SK-N-SH (cell line): ENCODE data around the gene C6orf132. TPM values are rescaled to one million over a fixed set of nuclear protein-coding genes. Genes with fewer than 3 reads are reported as not detected.
A peak's percentile ranks its signal among the peaks of the same experiment; 100 is the strongest.

Experiments used
- CTCF ChIA-PET: fragments of 300-600, 350-600 bp; formaldehyde crosslinking; extraction: SDS; loops from one replicate; lab custom pipeline; 2021; lab: Yijun Ruan, JAX
- POLR2A ChIA-PET: fragments of 350-600 bp; sonication (Branson Sonifier 250); formaldehyde crosslinking; extraction: SDS; loops from one replicate; lab custom pipeline; 2020; ENCODE audit warnings: antibody characterized with exemption, inconsistent platforms; lab: Yijun Ruan, JAX
- DNase-seq: peaks from one replicate; pipeline ENCODE4 v3.0.0; 2012
- H2AFZ ChIP-seq: fragments of 200-600 bp; sonication (generic); 2 replicates; pipeline ENCODE4 v1.8.1; 2016; ENCODE audit warnings: antibody characterized with exemption, mild to moderate bottlenecking, low read depth
- H3F3A ChIP-seq: fragments of 200-600 bp; sonication (generic); replicated peaks from 2 replicates; pipeline ENCODE3; 2016; ENCODE audit warnings: antibody characterized with exemption, mild to moderate bottlenecking; ENCODE audit not compliant: insufficient read depth
- H3K27ac ChIP-seq, 2 experiments: fragments of 200-500 bp in 1 of 2; fragments of 200-600 bp in 1 of 2; sonication (Bioruptor generic) in 1 of 2; sonication (generic), shearing (Covaris generic) in 1 of 2; 2 replicates each; pipeline versions ENCODE4 v1.5.1 to v1.6.1; 2014 to 2016; ENCODE audit warnings: low read depth in 2 of 2, inconsistent platforms in 1 of 2, low read length in 1 of 2, mild to moderate bottlenecking in 1 of 2, mixed read lengths in 1 of 2
- H3K27me3 ChIP-seq: fragments of 200-600 bp; sonication (generic), shearing (Covaris generic); 2 replicates; pipeline ENCODE4 v1.6.1; 2016; ENCODE audit warnings: mixed run types; ENCODE audit not compliant: insufficient read depth
- H3K36me3 ChIP-seq, 2 experiments: fragments of 200-500 bp in 1 of 2; fragments of 200-600 bp in 1 of 2; sonication (Bioruptor generic) in 1 of 2; sonication (generic) in 1 of 2; replicated peaks in 1 of 2; 2 replicates each; pipeline versions ENCODE3 to v1.5.1; 2014 to 2016; ENCODE audit warnings: low read length in 1 of 2, mild to moderate bottlenecking in 1 of 2; ENCODE audit not compliant: insufficient read depth in 2 of 2, control insufficient read depth in 1 of 2
- H3K4me1 ChIP-seq, 2 experiments: fragments of 200-500 bp in 1 of 2; fragments of 200-600 bp in 1 of 2; sonication (Bioruptor generic) in 1 of 2; sonication (generic), shearing (Covaris generic) in 1 of 2; 2 replicates each; pipeline versions ENCODE4 v1.5.1 to v1.6.1; 2014 to 2016; ENCODE audit warnings: low read depth in 1 of 2, low read length in 1 of 2, mixed run types in 1 of 2; ENCODE audit not compliant: insufficient read depth in 2 of 2, control insufficient read depth in 1 of 2
- H3K4me2 ChIP-seq: fragments of 200-600 bp; sonication (generic), shearing (Covaris generic); 2 replicates; pipeline ENCODE4 v1.6.1; 2017; ENCODE audit warnings: mixed run types
- H3K4me3 ChIP-seq, 2 experiments: fragments of 200-500 bp in 1 of 2; fragments of 200-600 bp in 1 of 2; sonication (Bioruptor generic) in 1 of 2; sonication (generic), shearing (Covaris generic) in 1 of 2; 2 replicates each; pipeline versions ENCODE4 v1.5.1 to v1.8.1; 2014 to 2016; ENCODE audit warnings: low read depth in 2 of 2, inconsistent platforms in 1 of 2, low read length in 1 of 2, mild to moderate bottlenecking in 1 of 2, mixed read lengths in 1 of 2, moderate library complexity in 1 of 2
- H3K79me2 ChIP-seq: fragments of 200-600 bp; sonication (generic); 2 replicates; pipeline ENCODE4 v1.8.1; 2017; ENCODE audit warnings: mild to moderate bottlenecking; ENCODE audit not compliant: insufficient read depth
- H3K9ac ChIP-seq: fragments of 200-600 bp; sonication (generic); 2 replicates; pipeline ENCODE4 v1.6.1; 2017; ENCODE audit warnings: mixed run types
- H3K9me2 ChIP-seq: fragments of 200-600 bp; sonication (generic); 2 replicates; pipeline ENCODE4 v1.6.1; 2017; ENCODE audit warnings: mixed run types
- H3K9me3 ChIP-seq: fragments of 200-600 bp; sonication (generic); 2 replicates; pipeline ENCODE4 v1.6.1; 2017; ENCODE audit warnings: mixed run types, mild to moderate bottlenecking, moderate library complexity
- H4K20me1 ChIP-seq: fragments of 200-600 bp; sonication (generic); 2 replicates; pipeline ENCODE4 v1.6.1; 2017; ENCODE audit warnings: mild to moderate bottlenecking, mixed run types; ENCODE audit not compliant: insufficient read depth
- CHD2 ChIP-seq: fragments of 150-350 bp; IDR thresholded peaks from 2 replicates; pipeline ENCODE4 v1.6.1; 2018; ENCODE audit warnings: low read length; ENCODE audit not compliant: partially characterized antibody
- FOXJ3 ChIP-seq: sonication (generic); formaldehyde crosslinking; IDR thresholded peaks from 2 replicates; pipeline ENCODE4 v1.5.1; 2020; ENCODE audit warnings: mild to moderate bottlenecking, missing genetic modification reagents
- JUND ChIP-seq: IDR thresholded peaks from 2 replicates; pipeline ENCODE4 v1.4.0; 2012
- MXI1 ChIP-seq: IDR thresholded peaks from 2 replicates; pipeline ENCODE4 v1.6.1; 2012; ENCODE audit warnings: mild to moderate bottlenecking, low read depth, low read length, improper control_type of control experiment
- NFIC ChIP-seq: IDR thresholded peaks from 2 replicates; pipeline ENCODE4 v1.4.0; 2012; ENCODE audit warnings: borderline replicate concordance
- NRF1 ChIP-seq: IDR thresholded peaks from 2 replicates; pipeline ENCODE4 v1.6.1; 2012; ENCODE audit warnings: low read depth, mild to moderate bottlenecking, low read length
- RAD21 ChIP-seq: IDR thresholded peaks from 2 replicates; pipeline ENCODE4 v1.6.1; 2012; ENCODE audit warnings: mild to moderate bottlenecking, low read length
- RFX5 ChIP-seq: IDR thresholded peaks from 2 replicates; pipeline ENCODE4 v1.6.1; 2012; ENCODE audit warnings: mild to moderate bottlenecking, improper control_type of control experiment, low read length
- YY1 ChIP-seq: IDR thresholded peaks from 2 replicates; pipeline ENCODE4 v1.4.0; 2012; ENCODE audit warnings: low read depth, mild to moderate bottlenecking
- WGBS: methylation state at CpG from one replicate; pipeline ENCODE4 v1.1.6; 2017; ENCODE audit warnings: low lambda C conversion rate; 5-methylcytosine and 5-hydroxymethylcytosine counted together
- polyA plus RNA-seq, 3 experiments: library from polyadenylated mRNA; depleted of rRNA; stranded (reverse); fragments of >200 nt; gene quantifications; 2 replicates each; pipeline ENCODE4 v1.2.3, GENCODE V29; 2012

The C6orf132 gene
- polyA plus RNA-seq, 1 of the 3 experiments (the other 2 are of a cell fraction), result not detected

DNA sequence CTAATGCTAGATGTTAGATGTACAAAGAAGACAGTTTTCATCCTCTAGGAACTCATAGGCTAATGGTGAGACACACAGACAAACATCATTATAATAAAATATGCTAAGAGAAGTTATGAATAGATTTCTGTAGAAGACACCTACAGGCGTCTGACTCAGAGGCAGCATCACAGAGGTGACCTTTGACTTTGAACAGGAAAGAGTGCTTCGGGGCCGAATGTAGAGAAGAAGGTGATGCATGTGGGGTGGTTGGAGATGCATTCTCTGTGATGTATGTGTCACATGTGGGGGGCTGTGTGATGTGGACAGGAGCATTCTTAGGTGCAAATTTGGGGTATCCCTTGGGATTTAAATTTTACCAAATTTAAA is 37.5 kb upstream of the C6orf132 start:
- Histone ChIP-seq H2AFZ (no peak overlapping the region), H3K36me3 (no peaks in the 10 kb centered on the region), H3K4me2 (no peak overlapping the region), H3F3A (peaks cover 6% of the 10 kb centered on the region), H3K9ac (no peak overlapping the region), H3K27me3 (no peaks in the 10 kb centered on the region), H3K9me3 (no peaks in the 10 kb centered on the region), H3K4me1 (peaks cover 0 to 13% of the 10 kb centered on the region in 2 experiments; a peak in 1 of 4 replicates), H3K79me2 (no peaks in the 10 kb centered on the region), H4K20me1 (no peaks in the 10 kb centered on the region), H3K4me3 (no peak overlapping the region), H3K9me2 (no peaks in the 10 kb centered on the region), H3K27ac (no peak overlapping the region)
- ChIA-PET POLR2A (no interaction called here), CTCF (interaction anchor here (0.8 to 4.4 kb wide), 4 partner anchors 34 to 368 kb away, joined by 3 to 15 read pairs (median 8); no protein-coding TSS in a partner anchor)
- TF ChIP-seq NRF1 (no peak), FOXJ3 (CRISPR knock-in tag) (no peak), RAD21 (no peak), JUND (no peak), CHD2 (no peak), NFIC (no peak)
- 73% methylated on average over 3 of the region's 3 CpGs for WGBS
- no peak for DNase-seq

DNA sequence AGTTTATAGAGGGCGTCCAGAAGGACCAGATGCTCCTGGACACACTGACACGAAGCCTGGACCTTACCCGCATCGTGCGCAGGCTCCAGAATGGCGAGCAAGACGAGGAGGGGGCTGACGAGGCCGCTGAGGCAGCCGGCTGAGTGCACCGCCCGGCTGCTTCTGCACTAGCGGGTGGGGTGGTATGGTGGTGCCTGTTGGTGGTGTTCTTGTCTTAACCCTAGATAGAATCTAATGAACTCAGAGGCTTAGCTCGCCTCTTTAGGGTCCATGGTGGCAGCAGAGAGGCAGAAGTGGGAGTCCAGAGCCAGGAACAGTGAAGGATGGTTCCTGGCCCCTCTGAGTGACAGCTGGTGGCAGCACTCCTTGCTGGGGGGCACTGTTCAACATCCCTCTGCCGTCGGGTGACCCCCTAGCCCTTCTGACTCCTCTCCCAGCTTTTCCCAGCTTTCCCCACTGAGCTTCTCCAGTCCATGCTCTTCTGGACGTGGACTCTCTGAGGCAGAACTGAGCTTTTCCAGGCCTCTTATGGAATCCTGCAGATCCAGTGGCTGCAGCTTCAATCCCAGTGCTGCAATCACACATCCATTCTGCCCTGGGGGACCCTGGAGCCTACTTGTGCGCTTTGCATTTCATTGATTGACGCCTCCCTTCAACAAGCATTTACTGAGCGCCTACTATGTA is 37.0 kb upstream of the C6orf132 start:
- Histone ChIP-seq H3K27ac (no peak overlapping the region), H3K9me2 (no peaks in the 10 kb centered on the region), H3K79me2 (no peaks in the 10 kb centered on the region), H3K4me1 (peaks cover 0 to 13% of the 10 kb centered on the region in 2 experiments; a peak in 1 of 4 replicates), H4K20me1 (no peaks in the 10 kb centered on the region), H3K9me3 (no peaks in the 10 kb centered on the region), H3F3A (peaks cover 6% of the 10 kb centered on the region), H3K27me3 (no peaks in the 10 kb centered on the region), H3K4me3 (no peak overlapping the region), H3K36me3 (no peaks in the 10 kb centered on the region), H2AFZ (no peak overlapping the region), H3K9ac (no peak overlapping the region), H3K4me2 (no peak overlapping the region)
- 95% methylated on average over 17 of the region's 20 CpGs for WGBS
- DNase-seq, result no peak
- ChIA-PET CTCF (interaction anchor here (0.6 to 4.4 kb wide), 6 partner anchors 12 to 369 kb away, joined by 3 to 25 read pairs (median 8); no protein-coding TSS in a partner anchor), POLR2A (interaction anchor here (0.8 kb wide), 1 partner anchor 15 kb away, joined by 3 read pairs; no protein-coding TSS in a partner anchor)
- TF ChIP-seq RFX5, result no peak
- no peak for TF ChIP-seq NRF1

DNA sequence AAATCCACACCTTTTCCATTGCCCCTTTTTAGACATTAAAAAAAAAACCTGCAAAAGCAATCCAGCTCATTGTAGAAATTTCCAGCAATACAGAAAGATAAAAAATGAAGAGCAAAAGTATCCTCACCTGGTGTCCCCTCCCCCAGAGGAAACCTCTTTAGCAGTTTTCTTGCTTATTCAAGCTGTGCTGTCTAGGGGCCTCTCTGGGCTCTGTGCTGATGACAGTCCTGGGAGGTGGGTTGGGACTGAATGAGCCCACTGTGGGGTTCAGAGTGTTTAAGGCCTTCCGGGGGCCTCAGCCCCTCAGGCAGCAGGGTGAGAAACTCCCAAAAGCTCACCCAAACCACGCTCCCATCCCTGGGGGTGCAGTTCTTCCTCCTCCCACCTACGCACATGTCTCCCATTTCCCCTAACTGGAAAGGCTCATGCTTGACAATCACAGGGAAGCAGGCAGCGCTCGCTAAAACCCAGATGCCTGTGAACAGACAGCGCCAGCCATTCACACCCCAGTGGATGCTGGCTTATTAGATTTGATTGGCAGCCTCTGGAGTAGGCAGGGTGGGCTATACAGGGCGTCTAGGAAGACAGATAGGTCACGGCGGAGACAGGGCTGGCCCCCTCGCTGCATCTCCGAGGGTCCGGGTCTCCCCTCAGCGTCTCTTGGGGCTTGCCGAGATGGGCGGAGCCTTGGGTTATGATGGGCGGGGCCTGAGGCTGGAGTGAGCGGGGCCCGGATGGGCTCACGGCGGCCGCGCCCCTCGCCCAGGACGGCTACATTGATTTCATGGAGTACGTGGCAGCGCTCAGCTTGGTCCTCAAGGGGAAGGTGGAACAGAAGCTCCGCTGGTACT is 35.3 kb upstream of the C6orf132 start:
- Histone ChIP-seq H3K36me3 (no peaks in the 10 kb centered on the region), H3K4me2 (no peak overlapping the region), H3F3A (peaks cover 3% of the 10 kb centered on the region), H2AFZ (peak overlapping the region; percentile 29; the same call in 1 of the 2 replicates), H3K27ac (peak overlapping the region in 1 of 2 experiments; percentile 36; a peak in 1 of 4 replicates), H3K9me2 (no peaks in the 10 kb centered on the region), H3K4me1 (peaks cover 0 to 13% of the 10 kb centered on the region in 2 experiments; a peak in 1 of 4 replicates), H3K4me3 (peak overlapping the region in 1 of 2 experiments; percentile 44; a peak in 2 of 4 replicates), H3K9me3 (no peaks in the 10 kb centered on the region), H3K79me2 (no peaks in the 10 kb centered on the region), H3K9ac (no peak overlapping the region), H4K20me1 (no peaks in the 10 kb centered on the region), H3K27me3 (no peaks in the 10 kb centered on the region)
- ChIA-PET CTCF (interaction anchor here (1.0 to 4.4 kb wide), 7 partner anchors 10 to 370 kb away, joined by 3 to 25 read pairs (median 3); no protein-coding TSS in a partner anchor), POLR2A (interaction anchor here (0.6 kb wide), 1 partner anchor 11 kb away, joined by 3 read pairs; no protein-coding TSS in a partner anchor)
- DNase-seq, result peak; percentile 88
- WGBS, result 69% methylated on average over 14 of the region's 27 CpGs
- TF ChIP-seq MXI1 (peak; percentile 81), YY1 (no peak)
- TF ChIP-seq, all 33 proteins: peak for 1
